HepG2 (cell line): ENCODE results near the gene GPC2. TPM values are rescaled to one million over a fixed set of nuclear protein-coding genes. Genes with fewer than 3 reads are reported as not detected.
A peak's percentile ranks its signal among the peaks of the same experiment; 100 is the strongest.

Experiments used
- AKNA ChIP-seq: sonication (generic); formaldehyde crosslinking; IDR thresholded peaks from 2 replicates; pipeline ENCODE4 v1.4.0; 2020; ENCODE audit warnings: missing genetic modification reagents, borderline replicate concordance
- BHLHE40 ChIP-seq: IDR thresholded peaks from 2 replicates; pipeline ENCODE4 v1.6.1; 2011; ENCODE audit warnings: low read length, improper control_type of control experiment
- BRD4 ChIP-seq: sonication (generic); formaldehyde crosslinking; IDR thresholded peaks from 2 replicates; pipeline ENCODE4 v1.4.0; 2020; ENCODE audit warnings: missing genetic modification reagents
- ESRRA ChIP-seq: sonication (generic); formaldehyde crosslinking; IDR thresholded peaks from 2 replicates; pipeline ENCODE4 v1.5.1; 2020; ENCODE audit warnings: mild to moderate bottlenecking, low read depth, missing genetic modification reagents
- GLI4 ChIP-seq: sonication (generic); formaldehyde crosslinking; IDR thresholded peaks from 2 replicates; pipeline ENCODE4 v1.5.1; 2020; ENCODE audit warnings: missing genetic modification reagents, mild to moderate bottlenecking, moderate library complexity, borderline replicate concordance
- HNRNPUL1 ChIP-seq: fragments of 200-400 bp; formaldehyde crosslinking; IDR thresholded peaks from 2 replicates; pipeline ENCODE4 v1.6.1; 2017; ENCODE audit warnings: low read depth, mild to moderate bottlenecking, low read length, moderate library complexity
- KLF9 ChIP-seq: IDR thresholded peaks from 2 replicates; pipeline ENCODE4 v1.6.1; 2016; ENCODE audit warnings: low read depth
- MEIS2 ChIP-seq: sonication (generic); formaldehyde crosslinking; IDR thresholded peaks from 2 replicates; pipeline ENCODE4 v1.9.0; 2021; ENCODE audit warnings: mild to moderate bottlenecking, missing genetic modification reagents
- NFE2L2 ChIP-seq: fragments of 150-350 bp; IDR thresholded peaks from 2 replicates; pipeline ENCODE4 v1.6.1; 2014; ENCODE audit warnings: low read length
- NFIB ChIP-seq: sonication (generic); formaldehyde crosslinking; IDR thresholded peaks from 2 replicates; pipeline ENCODE4 v1.9.0; 2021; ENCODE audit warnings: missing genetic modification reagents, mild to moderate bottlenecking, borderline replicate concordance
- PHF20 ChIP-seq: sonication (generic); formaldehyde crosslinking; IDR thresholded peaks from 2 replicates; pipeline ENCODE4 v1.5.0; 2020; ENCODE audit warnings: mild to moderate bottlenecking, missing genetic modification reagents
- POLR2G ChIP-seq: fragments of 200-400 bp; formaldehyde crosslinking; IDR thresholded peaks from 2 replicates; pipeline ENCODE4 v1.6.1; 2018; ENCODE audit warnings: mild to moderate bottlenecking, low read depth, low read length, moderate library complexity
- TERF1 ChIP-seq: sonication (generic); formaldehyde crosslinking; IDR thresholded peaks from 2 replicates; pipeline ENCODE4 v1.8.0; 2022; ENCODE audit warnings: mild to moderate bottlenecking, missing genetic modification reagents, moderate library complexity
- ZBTB39 ChIP-seq: sonication (generic); formaldehyde crosslinking; IDR thresholded peaks from 2 replicates; pipeline ENCODE4 v1.5.0; 2020; ENCODE audit warnings: missing genetic modification reagents
- ZFP91 ChIP-seq: sonication (generic); formaldehyde crosslinking; IDR thresholded peaks from 2 replicates; pipeline ENCODE4 v1.9.0; 2022; ENCODE audit warnings: missing genetic modification reagents, mild to moderate bottlenecking, borderline replicate concordance
- ZNF20 ChIP-seq: sonication (generic); formaldehyde crosslinking; IDR thresholded peaks from 2 replicates; pipeline ENCODE4 v1.4.0; 2020; ENCODE audit warnings: mild to moderate bottlenecking, moderate library complexity, missing genetic modification reagents
- ZNF576 ChIP-seq: sonication (generic); formaldehyde crosslinking; IDR thresholded peaks from 2 replicates; pipeline ENCODE4 v1.4.0; 2020; ENCODE audit warnings: mild to moderate bottlenecking, missing genetic modification reagents
- polyA plus RNA-seq, 8 experiments: library from polyadenylated mRNA; depleted of rRNA in 3 of 8; stranded (reverse) in 7 of 8; unstranded in 1 of 8; fragments of >200 nt; fragmentation: Illumina TruSeq in 4 of 8; extraction: Trizol in 4 of 8; gene quantifications; 2 replicates each; pipeline versions ENCODE4 v1.2.1 to v1.2.3, GENCODE V29; 2011 to 2016; ENCODE audit warnings: low read depth in 4 of 8, missing spikeins in 1 of 8, mixed read lengths in 1 of 8; ENCODE audit not compliant: insufficient read depth in 1 of 8
- total RNA-seq, 5 experiments: library from RNA; depleted of rRNA; stranded (reverse); fragments of >200 nt; fragmentation: Illumina TruSeq; extraction: Trizol; gene quantifications; 2 replicates each; pipeline ENCODE4 v1.2.3, GENCODE V29; 2016; ENCODE audit warnings: low read depth in 1 of 5

Gene GPC2
- total and polyA plus RNA-seq, 2 of the 13 experiments (the other 11 are each of a cell fraction or from before 2014, with no cell fraction given), result 0.64 to 0.78 TPM

- no peak for TF ChIP-seq AKNA
- peak; percentile 61 for TF ChIP-seq BRD4
- no peak for TF ChIP-seq HNRNPUL1
- peak; percentile 84 for TF ChIP-seq POLR2G
- no peak for TF ChIP-seq ZNF576 (CRISPR knock-in tag)
- TF ChIP-seq ESRRA (CRISPR knock-in tag), result no peak
- peak; percentile 71 for TF ChIP-seq ZFP91 (CRISPR knock-in tag)
- no peak for TF ChIP-seq NFIB (CRISPR knock-in tag)
- no peak for TF ChIP-seq NFE2L2
- peak; percentile 80; the same call in 1 of the 2 replicates for TF ChIP-seq TERF1 (CRISPR knock-in tag)
- no peak; the same call in 1 of the 2 replicates for TF ChIP-seq MEIS2
- no peak for TF ChIP-seq KLF9 (CRISPR knock-in tag)
- peak; percentile 94 for TF ChIP-seq BHLHE40
- TF ChIP-seq ZBTB39 (CRISPR knock-in tag), result peak; percentile 41; the same call in 1 of the 2 replicates
- no peak for TF ChIP-seq ZNF20 (CRISPR knock-in tag)
- TF ChIP-seq PHF20 (CRISPR knock-in tag), result peak; percentile 69; the same call in 1 of the 2 replicates
- TF ChIP-seq GLI4 (CRISPR knock-in tag), result 0 out of 2 replicates have a peak, but pooled peaks have one; percentile 47
These were observed 50.0 kb downstream of the GPC2 start, which contains the start of gene MBLAC1 (continued) for GRCh38 chr7:100126931-100127865.
